Adrenal gland (tissue), 12 donors: ENCODE results near the gene ANKS1B. TPM values are rescaled to one million over a fixed set of nuclear protein-coding genes. Genes with fewer than 3 reads are reported as not detected.

ENCODE experiments used
- DNase-seq, 7 donors: peaks; one replicate each; pipeline ENCODE4 v3.0.0-alpha.2; 2019 to 2020
- H3K27ac ChIP-seq, 5 donors: fragments of 200-600 bp; sonication (generic) in 4 of 5; 1 replicate in 3 of 5; 2 replicates in 2 of 5; pipeline versions ENCODE4 v1.5.1 to v1.8.0; 2016 to 2020; ENCODE audit warnings: mild to moderate bottlenecking in 1 of 5
- H3K27me3 ChIP-seq: fragments of 200-600 bp; 2 replicates; pipeline ENCODE4 v1.8.0; 2021
- H3K36me3 ChIP-seq, 2 donors: fragments of 200-600 bp; replicated peaks in 1 of 2; 1 replicate in 1 of 2; 2 replicates in 1 of 2; pipeline versions ENCODE4 v1.5.1 to v1.8.0; 2018 to 2022
- H3K4me1 ChIP-seq, 2 donors: fragments of 200-600 bp; replicated peaks in 1 of 2; 1 replicate in 1 of 2; 2 replicates in 1 of 2; pipeline versions ENCODE4 v1.5.1 to v1.8.0; 2018 to 2021
- H3K4me3 ChIP-seq, 4 donors: fragments of 200-600 bp; sonication (generic) in 3 of 4; one replicate each; pipeline ENCODE4 v1.5.1; 2016 to 2018
- H3K9me3 ChIP-seq, 3 donors: fragments of 200-600 bp; sonication (generic) in 1 of 3; replicated peaks in 1 of 3; 1 replicate in 2 of 3; 2 replicates in 1 of 3; pipeline versions ENCODE4 v1.5.1 to v1.8.0; 2016 to 2021
- POLR2A ChIP-seq, 2 donors: fragments of 450-650 bp; IDR thresholded peaks; one replicate each; pipeline ENCODE4 v1.6.1; 2017; ENCODE audit warnings: antibody characterized with exemption in 2 of 2, mild to moderate bottlenecking in 2 of 2, moderate library complexity in 1 of 2
- WGBS, 4 donors: extraction: QIAGEN DNeasy Blood & Tissue Kit in 2 of 4; methylation state at CpG; one replicate each; pipeline versions ENCODE4 v1.1.5 to v1.1.7; 2013 to 2017; 5-methylcytosine and 5-hydroxymethylcytosine counted together
- intact Hi-C, 2 donors: fragments of 100-400 bp; cut with DNase I; formaldehyde crosslinking; loops; one replicate each; pipeline versions ENCODE4 v1.14.1 to v1.15.0; 2022 to 2023
- polyA plus RNA-seq, 3 donors: library from polyadenylated mRNA; stranded (reverse); fragments of 200-250 nt in 2 of 3; fragments of 350-450 nt in 1 of 3; fragmentation: Illumina TruSeq in 1 of 3; extraction: RNeasy Lipid Tissue Mini Kit (QIAGEN cat#74804) in 1 of 3; gene quantifications; one replicate each; pipeline ENCODE4 v1.2.3, GENCODE V29; 2013 to 2014
- total RNA-seq, 9 donors: library from RNA; depleted of rRNA in 4 of 9; stranded (reverse); fragments of >200 nt in 4 of 9; fragments of 120-200 nt in 1 of 9; fragmentation: NEBNext Ultra II Directional in 1 of 9; extraction: Animal tissue kit (Norgen Biotek cat#: 25700) in 1 of 9; gene quantifications; one replicate each; pipeline versions ENCODE4 v1.1.0 to v1.2.4, GENCODE V29; 2013 to 2023
- TF ChIP-seq, protein P1 (sequence below), 6 experiments: fragments of 450-650 bp in 4 of 6; fragments of 200-600 bp in 2 of 6; sonication (generic) in 1 of 6; IDR thresholded peaks; 1 replicate in 5 of 6; 2 replicates in 1 of 6; pipeline versions ENCODE4 v1.5.1 to v1.8.0; 2016 to 2021; ENCODE audit warnings: antibody characterized with exemption in 6 of 6, mild to moderate bottlenecking in 2 of 6, moderate library complexity in 1 of 6
- donor health status: healthy with polysubstance abuse.
- donor health status: Bipolar disorder and iron deficiency.
- donor health status: DM: yes; HTN: yes; CAD: no.
- donor health status: DM: no; HTN: no; CAD: no.
- donor health status: DM: no; HTN: no; CAD: no.
- donor health status: DM: yes; HTN: yes; CAD: no.

The ANKS1B gene
- total and polyA plus RNA-seq, 12 donors = 1.3 to 28.1 (median 8.0) TPM

GRCh38 chr12:99024870-99025269 lies 959.9 kb downstream of the ANKS1B start:
- Histone ChIP-seq H3K4me3 (no peak overlapping the region), H3K27me3 (no peaks in the 10 kb centered on the region), H3K9me3 (no peaks in the 10 kb centered on the region), H3K36me3 (no peaks in the 10 kb centered on the region), H3K27ac (no peak overlapping the region), H3K4me1 (no peaks in the 10 kb centered on the region)
- no peak for DNase-seq
- intact Hi-C loops = no loop called here
- TF ChIP-seq, protein P1, sequence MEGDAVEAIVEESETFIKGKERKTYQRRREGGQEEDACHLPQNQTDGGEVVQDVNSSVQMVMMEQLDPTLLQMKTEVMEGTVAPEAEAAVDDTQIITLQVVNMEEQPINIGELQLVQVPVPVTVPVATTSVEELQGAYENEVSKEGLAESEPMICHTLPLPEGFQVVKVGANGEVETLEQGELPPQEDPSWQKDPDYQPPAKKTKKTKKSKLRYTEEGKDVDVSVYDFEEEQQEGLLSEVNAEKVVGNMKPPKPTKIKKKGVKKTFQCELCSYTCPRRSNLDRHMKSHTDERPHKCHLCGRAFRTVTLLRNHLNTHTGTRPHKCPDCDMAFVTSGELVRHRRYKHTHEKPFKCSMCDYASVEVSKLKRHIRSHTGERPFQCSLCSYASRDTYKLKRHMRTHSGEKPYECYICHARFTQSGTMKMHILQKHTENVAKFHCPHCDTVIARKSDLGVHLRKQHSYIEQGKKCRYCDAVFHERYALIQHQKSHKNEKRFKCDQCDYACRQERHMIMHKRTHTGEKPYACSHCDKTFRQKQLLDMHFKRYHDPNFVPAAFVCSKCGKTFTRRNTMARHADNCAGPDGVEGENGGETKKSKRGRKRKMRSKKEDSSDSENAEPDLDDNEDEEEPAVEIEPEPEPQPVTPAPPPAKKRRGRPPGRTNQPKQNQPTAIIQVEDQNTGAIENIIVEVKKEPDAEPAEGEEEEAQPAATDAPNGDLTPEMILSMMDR (IDR thresholded peaks at IDR 0.05) = no peak
- no peak for TF ChIP-seq POLR2A (IDR thresholded peaks at IDR 0.05)
- WGBS, 4 donors = 80 to 94% (median 90%) methylated on average over 4 of the region's 4 CpGs

DNA sequence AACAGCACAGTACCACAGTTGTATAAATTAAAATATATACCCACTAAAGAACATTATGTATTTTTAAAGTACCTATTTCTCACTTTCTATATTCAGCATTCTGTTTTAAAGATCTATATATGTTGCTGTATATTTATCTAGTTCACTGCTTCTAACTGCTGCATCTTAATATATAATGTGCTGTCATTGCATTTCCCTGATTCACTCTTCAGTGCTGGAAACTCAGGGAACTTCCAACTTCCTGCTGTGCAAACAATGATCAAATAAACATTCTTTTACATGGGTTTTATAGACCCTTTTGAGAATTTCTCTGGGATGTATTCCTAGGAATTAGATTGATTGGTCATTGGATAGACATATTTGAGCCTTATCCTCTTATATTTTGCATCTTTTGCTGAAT lies 960.5 kb downstream of the ANKS1B start:
- Histone ChIP-seq H3K4me3 (no peak overlapping the region), H3K36me3 (no peaks in the 10 kb centered on the region), H3K27me3 (no peaks in the 10 kb centered on the region), H3K9me3 (no peaks in the 10 kb centered on the region), H3K27ac (no peak overlapping the region), H3K4me1 (no peaks in the 10 kb centered on the region)
- no peak for TF ChIP-seq POLR2A (IDR thresholded peaks at IDR 0.05)
- TF ChIP-seq, protein P1 (IDR thresholded peaks at IDR 0.05) = no peak
- DNase-seq = no peak
- intact Hi-C loops = no loop called here

- no peaks in the 10 kb centered on the region for H3K27me3 ChIP-seq
- H3K4me1 ChIP-seq = no peaks in the 10 kb centered on the region
- DNase-seq = no peak
- no peak overlapping the region for H3K27ac ChIP-seq
- no peaks in the 10 kb centered on the region for H3K9me3 ChIP-seq
- WGBS, 4 donors = 50 to 91% (median 74%) methylated on average over 1 of the region's 1 CpG
- H3K36me3 ChIP-seq = no peaks in the 10 kb centered on the region
- intact Hi-C loops = no loop called here
- TF ChIP-seq, protein P1 (IDR thresholded peaks at IDR 0.05) = no peak
- TF ChIP-seq POLR2A (IDR thresholded peaks at IDR 0.05) = no peak
- no peak overlapping the region for H3K4me3 ChIP-seq
Measured at GRCh38 chr12:99020871-99021270, 963.9 kb downstream of the ANKS1B start.

DNA sequence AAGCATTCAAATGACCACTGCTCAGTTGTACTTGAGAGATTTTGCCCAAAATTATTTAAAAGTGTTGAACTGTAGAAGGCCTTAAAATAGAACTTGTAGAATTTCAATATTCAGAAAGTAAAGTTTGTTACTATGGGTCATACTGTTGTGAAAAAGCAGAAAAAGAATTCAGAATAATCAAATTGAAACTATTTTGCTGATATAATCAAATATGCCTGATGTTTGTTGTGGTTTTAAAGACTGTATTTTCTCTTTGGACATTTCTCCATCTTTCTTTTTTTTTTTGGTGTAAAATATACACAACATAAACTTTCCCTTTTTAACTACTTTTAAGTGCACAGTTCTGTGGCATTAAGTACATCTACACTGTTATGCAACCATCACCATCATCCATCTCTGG lies 964.9 kb downstream of the ANKS1B start:
- no peak for TF ChIP-seq POLR2A (IDR thresholded peaks at IDR 0.05)
- TF ChIP-seq, protein P1 (IDR thresholded peaks at IDR 0.05) = no peak
- Histone ChIP-seq H3K36me3 (no peaks in the 10 kb centered on the region), H3K9me3 (no peaks in the 10 kb centered on the region), H3K27ac (no peak overlapping the region), H3K4me1 (no peaks in the 10 kb centered on the region), H3K27me3 (no peaks in the 10 kb centered on the region), H3K4me3 (no peak overlapping the region)
- DNase-seq = no peak
- intact Hi-C loops = no loop called here
